Smooth muscle cell (in vitro differentiated cells): Measurements from ENCODE around the gene SPATA13. TPM values are rescaled to one million over a fixed set of nuclear protein-coding genes. Genes with fewer than 3 reads are reported as not detected.

Experiments used
- DNase-seq: peaks from one replicate; lab custom pipeline; 2025; ENCODE audit not compliant: unreplicated experiment; lab: John Stamatoyannopoulos, UW
- H2AFZ ChIP-seq: fragments of 200-600 bp; sonication (generic); 2 replicates; pipeline ENCODE4 v1.6.0; 2016; ENCODE audit warnings: antibody characterized with exemption, low read depth, mild to moderate bottlenecking
- H3F3A ChIP-seq: fragments of 200-600 bp; sonication (generic); 2 replicates; pipeline ENCODE4 v1.6.0; 2017; ENCODE audit warnings: antibody characterized with exemption, low read depth
- H3K27ac ChIP-seq: fragments of 200-600 bp; sonication (generic); 2 replicates; pipeline ENCODE4 v1.5.1; 2016; ENCODE audit warnings: low read depth, mild to moderate bottlenecking
- H3K27me3 ChIP-seq: fragments of 200-600 bp; sonication (generic); 2 replicates; pipeline ENCODE4 v1.6.1; 2016; ENCODE audit warnings: low read depth, mild to moderate bottlenecking
- H3K36me3 ChIP-seq: fragments of 200-600 bp; sonication (generic); 2 replicates; pipeline ENCODE4 v1.5.1; 2016; ENCODE audit warnings: low read depth
- H3K4me1 ChIP-seq: fragments of 200-600 bp; sonication (generic); 2 replicates; pipeline ENCODE4 v1.5.1; 2016; ENCODE audit warnings: low read depth
- H3K4me2 ChIP-seq: fragments of 200-600 bp; sonication (generic); 2 replicates; pipeline ENCODE4 v1.6.0; 2016; ENCODE audit warnings: mild to moderate bottlenecking
- H3K4me3 ChIP-seq: fragments of 200-600 bp; sonication (generic); 2 replicates; pipeline ENCODE4 v1.5.1; 2016; ENCODE audit warnings: mild to moderate bottlenecking
- H3K79me2 ChIP-seq: fragments of 200-600 bp; sonication (generic); 2 replicates; pipeline ENCODE4 v1.6.0; 2016; ENCODE audit warnings: low read depth, mild to moderate bottlenecking
- H3K9ac ChIP-seq: fragments of 200-600 bp; sonication (generic); 2 replicates; pipeline ENCODE4 v1.6.0; 2016; ENCODE audit warnings: low read depth
- H3K9me3 ChIP-seq: fragments of 200-600 bp; sonication (generic); replicated peaks from 2 replicates; pipeline ENCODE4 v1.5.1; 2016; ENCODE audit warnings: low read depth
- H4K20me1 ChIP-seq: fragments of 200-600 bp; sonication (generic); 2 replicates; pipeline ENCODE4 v1.6.0; 2016; ENCODE audit warnings: low read depth
- CTCF ChIP-seq: fragments of 200-600 bp; sonication (generic); IDR thresholded peaks from 2 replicates; pipeline ENCODE4 v1.5.1; 2017; ENCODE audit warnings: borderline replicate concordance, mild to moderate bottlenecking, antibody characterized with exemption; ENCODE audit not compliant: insufficient read depth, poor library complexity, severe bottlenecking
- WGBS: methylation state at CpG from one replicate; pipeline ENCODE4 v1.1.7; 2016; ENCODE audit warnings: low lambda C conversion rate; 5-methylcytosine and 5-hydroxymethylcytosine counted together
- polyA plus RNA-seq: library from polyadenylated mRNA; unstranded; fragments of >200 nt; fragmentation: Nextera tagmentation; extraction: Ambion mirVana; gene quantifications from 2 replicates; pipeline ENCODE4 v1.2.1, GENCODE V29; 2016
- total RNA-seq: library from RNA; depleted of rRNA; stranded (reverse); fragments of >200 nt; gene quantifications from 2 replicates; pipeline ENCODE4 v1.2.3, GENCODE V29; 2014

Gene SPATA13
- total and polyA plus RNA-seq, 2 experiments from 2014 or later: 7.1 to 16.6 TPM

- DNase-seq: no peak
- H3K4me3 ChIP-seq: no peak overlapping the region
- H3K9ac ChIP-seq: no peak overlapping the region
- no peaks in the 10 kb centered on the region for H3F3A ChIP-seq
- H3K36me3 ChIP-seq: no peaks in the 10 kb centered on the region
- H3K27me3 ChIP-seq: no peaks in the 10 kb centered on the region
- no peak overlapping the region for H3K27ac ChIP-seq
- no peaks in the 10 kb centered on the region for H3K79me2 ChIP-seq
- no peaks in the 10 kb centered on the region for H4K20me1 ChIP-seq
- no peaks in the 10 kb centered on the region for H3K9me3 ChIP-seq
- H2AFZ ChIP-seq: no peak overlapping the region
- H3K4me2 ChIP-seq: peak overlapping the region; percentile 6
- TF ChIP-seq CTCF: no peak
- peaks cover 3% of the 10 kb centered on the region for H3K4me1 ChIP-seq
- WGBS: 28% methylated on average over 1 of the region's 1 CpG
Observed at GRCh38 chr13:24306632-24307031, 146.1 kb downstream of the SPATA13 start.

GRCh38 chr13:24307211-24308067, 146.9 kb downstream of the SPATA13 start:
- H3K9me3 ChIP-seq: no peaks in the 10 kb centered on the region
- no peak overlapping the region for H3K27ac ChIP-seq
- H3K79me2 ChIP-seq: no peaks in the 10 kb centered on the region
- H4K20me1 ChIP-seq: no peaks in the 10 kb centered on the region
- DNase-seq: no peak
- H3K4me1 ChIP-seq: peaks cover 3% of the 10 kb centered on the region
- H3K27me3 ChIP-seq: no peaks in the 10 kb centered on the region
- H3F3A ChIP-seq: no peaks in the 10 kb centered on the region
- no peak for TF ChIP-seq CTCF
- H2AFZ ChIP-seq: no peak overlapping the region
- H3K4me2 ChIP-seq: peak overlapping the region; percentile 6
- 93% methylated on average over 27 of the region's 27 CpGs for WGBS
- H3K4me3 ChIP-seq: no peak overlapping the region
- no peak overlapping the region for H3K9ac ChIP-seq
- no peaks in the 10 kb centered on the region for H3K36me3 ChIP-seq

GRCh38 chr13:24308068-24308445, 147.5 kb downstream of the SPATA13 start:
- no peaks in the 10 kb centered on the region for H3K27me3 ChIP-seq
- DNase-seq: no peak
- H3F3A ChIP-seq: no peaks in the 10 kb centered on the region
- no peak overlapping the region for H3K4me2 ChIP-seq
- no peak overlapping the region for H3K4me3 ChIP-seq
- WGBS: 96% methylated on average over 32 of the region's 33 CpGs
- no peak overlapping the region for H3K9ac ChIP-seq
- peaks cover 3% of the 10 kb centered on the region for H3K4me1 ChIP-seq
- TF ChIP-seq CTCF: no peak
- no peaks in the 10 kb centered on the region for H3K9me3 ChIP-seq
- no peaks in the 10 kb centered on the region for H4K20me1 ChIP-seq
- H3K36me3 ChIP-seq: no peaks in the 10 kb centered on the region
- H2AFZ ChIP-seq: no peak overlapping the region
- no peak overlapping the region for H3K27ac ChIP-seq
- no peaks in the 10 kb centered on the region for H3K79me2 ChIP-seq
